SK-N-MC (cell line): ENCODE measurements around the gene AP1G1.

Experiments used
- EZH2 ChIP-seq: fragments of 200-600 bp; sonication (generic); IDR thresholded peaks from one replicate; pipeline ENCODE4 v1.6.1; 2017; ENCODE audit warnings: antibody characterized with exemption
- POLR2AphosphoS5 ChIP-seq: IDR thresholded peaks from 2 replicates; pipeline ENCODE4 v1.6.1; 2012; ENCODE audit warnings: mild to moderate bottlenecking, low read depth, low read length, borderline replicate concordance

GRCh38 chr16:71854369-71854948, 45.8 kb upstream of the AP1G1 start:
- TF ChIP-seq EZH2 (no peak), POLR2AphosphoS5 (no peak)
